Activated CD4-positive, alpha-beta T cell treated with anti-CD3 and anti-CD28 coated beads for 36 hours (primary cell): Measurements from ENCODE around the gene DLGAP1. TPM values are rescaled to one million over a fixed set of nuclear protein-coding genes. Genes with fewer than 3 reads are reported as not detected.
"Not testable (repeated sequence)": the region's sequence is repeated elsewhere in the genome, so short reads cannot be mapped to it uniquely, and the experiment has no call there.

Source experiments
- ATAC-seq: fragments of 200-7000 bp; cut with Tn5 transposase; one replicate; pipeline ENCODE4 v1.10.0; 2021; ENCODE audit warnings: mild to moderate bottlenecking, moderate library complexity
- CTCF ChIA-PET: fragments of 350-600 bp; sonication (Branson Sonifier 250); formaldehyde crosslinking; loops from one replicate; lab custom pipeline; 2021; ENCODE audit warnings: antibody characterized with exemption; lab: Charles Lee
- POLR2A ChIA-PET: fragments of 350-600 bp; sonication (Branson Sonifier 250); formaldehyde crosslinking; loops from one replicate; lab custom pipeline; 2021; ENCODE audit warnings: antibody characterized with exemption, inconsistent platforms; lab: Charles Lee
- DNase-seq: peaks from one replicate; pipeline ENCODE4 v3.0.0-alpha.2; 2020
- H3K27ac Mint-ChIP-seq: one replicate; pipeline ENCODE4 v1.8.0; 2021; ENCODE audit warnings: mixed read lengths
- H3K27me3 Mint-ChIP-seq: one replicate; pipeline ENCODE4 v1.8.0; 2021; ENCODE audit warnings: mixed read lengths
- H3K36me3 Mint-ChIP-seq: one replicate; pipeline ENCODE4 v1.8.0; 2021; ENCODE audit warnings: low read depth, mixed read lengths
- H3K4me1 Mint-ChIP-seq: one replicate; pipeline ENCODE4 v1.8.0; 2021; ENCODE audit warnings: mixed read lengths
- H3K4me3 Mint-ChIP-seq: one replicate; pipeline ENCODE4 v1.8.0; 2021; ENCODE audit warnings: mild to moderate bottlenecking, moderate library complexity, mixed read lengths
- H3K9me3 Mint-ChIP-seq: one replicate; pipeline ENCODE4 v1.8.0; 2021; ENCODE audit warnings: low read depth, mixed read lengths
- intact Hi-C, 2 experiments: fragments of 100-400 bp; cut with DNase I in 1 of 2; cut with micrococcal nuclease in 1 of 2; formaldehyde crosslinking; loops; one replicate each; pipeline versions ENCODE4 v1.14.2 to v1.15.1; 2022 to 2024; cut with DNase I, micrococcal nuclease
- total RNA-seq, 2 experiments: library from RNA; stranded (reverse); gene quantifications; one replicate each; pipeline ENCODE4 v1.2.3, GENCODE V29; 2021

Gene DLGAP1
- total RNA-seq, 2 experiments from 2014 or later, result 0.14 TPM; not detected in 1

DNA sequence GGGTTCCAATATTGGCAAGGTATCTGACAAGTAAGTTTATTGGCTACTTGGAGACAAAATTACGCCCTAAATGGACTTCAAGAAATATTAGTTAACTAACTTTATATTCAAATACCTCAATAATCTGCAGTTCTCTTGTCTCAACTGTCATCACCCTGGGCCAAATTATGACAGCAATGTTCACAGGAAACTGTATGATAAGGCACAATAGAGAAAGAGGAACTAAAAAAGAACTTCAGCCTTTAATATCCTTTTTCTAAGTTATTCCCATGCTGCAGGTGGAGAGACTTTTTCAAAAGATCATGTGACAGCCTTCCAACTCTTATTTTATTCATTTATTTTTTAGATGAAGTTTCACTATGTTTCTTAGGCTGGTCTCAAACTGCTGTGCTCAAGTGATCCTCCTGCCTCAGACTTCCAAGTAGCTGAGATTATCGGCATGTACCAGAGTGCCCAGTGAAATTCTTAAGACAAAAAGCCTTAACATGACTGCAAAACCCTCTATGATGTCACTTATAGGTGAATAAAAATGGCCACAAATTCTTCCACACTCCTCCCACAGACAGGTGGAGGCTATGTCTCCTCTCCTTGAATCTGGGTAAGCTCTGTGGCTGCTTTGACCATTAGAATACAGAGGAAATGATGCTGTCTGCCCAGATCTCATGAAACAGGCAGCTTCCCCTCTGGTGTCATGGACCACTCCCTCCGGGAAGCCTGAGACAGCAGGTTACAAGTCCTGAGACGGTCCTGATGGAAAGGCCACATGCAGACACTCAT, 794.2 kb downstream of the DLGAP1 start:
- ChIA-PET CTCF (interaction anchor here (0.6 to 2.6 kb wide), 6 partner anchors 8 to 379 kb away, joined by 4 to 10 read pairs (median 6); no protein-coding TSS in a partner anchor), POLR2A (interaction anchor here (0.6 kb wide), 1 partner anchor 987 kb away, joined by 4 read pairs; no protein-coding TSS in a partner anchor)
- ATAC-seq, result no peak
- Mint-ChIP-seq H3K36me3 (no peaks in the 10 kb centered on the region), H3K27me3 (no peaks in the 10 kb centered on the region), H3K27ac (no peak overlapping the region), H3K4me1 (peaks cover 35% of the 10 kb centered on the region), H3K4me3 (no peak overlapping the region), H3K9me3 (peaks cover 3% of the 10 kb centered on the region)
- intact Hi-C loops, result loop anchor here in 1 of 2 experiments (1.0 to 10.0 kb wide), 2 partner anchors 8 to 64 kb away; no protein-coding TSS in a partner anchor
- no peak for DNase-seq

DNA sequence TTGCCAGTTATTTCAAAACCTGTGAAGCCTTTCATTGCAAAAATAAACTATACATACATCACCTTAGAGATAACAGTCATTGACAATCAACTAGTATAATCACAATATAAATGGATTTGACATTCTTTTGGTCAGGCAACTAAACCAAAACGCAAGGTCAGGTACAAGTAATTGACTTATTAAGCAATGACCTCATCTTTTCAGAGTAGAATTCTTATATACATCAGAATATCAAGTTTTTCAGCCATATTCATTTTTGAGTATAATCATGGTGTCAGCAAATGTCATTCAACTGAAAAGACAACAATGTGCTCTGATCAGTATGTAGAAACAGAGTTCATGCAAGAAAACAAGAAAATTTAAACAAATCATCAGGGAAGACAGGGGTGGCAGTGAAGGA, 796.6 kb downstream of the DLGAP1 start:
- Mint-ChIP-seq H3K9me3 (peaks cover 1% of the 10 kb centered on the region), H3K27ac (no peak overlapping the region), H3K27me3 (no peaks in the 10 kb centered on the region), H3K4me1 (peaks cover 36% of the 10 kb centered on the region), H3K36me3 (no peaks in the 10 kb centered on the region), H3K4me3 (no peak overlapping the region)
- intact Hi-C loops, result no loop called here
- ATAC-seq, result no peak
- ChIA-PET POLR2A (no interaction called here), CTCF (interaction anchor here (0.5 to 1.5 kb wide), 3 partner anchors 206 to 380 kb away, joined by 3 to 4 read pairs (median 4); no protein-coding TSS in a partner anchor)
- DNase-seq, result no peak

DNA sequence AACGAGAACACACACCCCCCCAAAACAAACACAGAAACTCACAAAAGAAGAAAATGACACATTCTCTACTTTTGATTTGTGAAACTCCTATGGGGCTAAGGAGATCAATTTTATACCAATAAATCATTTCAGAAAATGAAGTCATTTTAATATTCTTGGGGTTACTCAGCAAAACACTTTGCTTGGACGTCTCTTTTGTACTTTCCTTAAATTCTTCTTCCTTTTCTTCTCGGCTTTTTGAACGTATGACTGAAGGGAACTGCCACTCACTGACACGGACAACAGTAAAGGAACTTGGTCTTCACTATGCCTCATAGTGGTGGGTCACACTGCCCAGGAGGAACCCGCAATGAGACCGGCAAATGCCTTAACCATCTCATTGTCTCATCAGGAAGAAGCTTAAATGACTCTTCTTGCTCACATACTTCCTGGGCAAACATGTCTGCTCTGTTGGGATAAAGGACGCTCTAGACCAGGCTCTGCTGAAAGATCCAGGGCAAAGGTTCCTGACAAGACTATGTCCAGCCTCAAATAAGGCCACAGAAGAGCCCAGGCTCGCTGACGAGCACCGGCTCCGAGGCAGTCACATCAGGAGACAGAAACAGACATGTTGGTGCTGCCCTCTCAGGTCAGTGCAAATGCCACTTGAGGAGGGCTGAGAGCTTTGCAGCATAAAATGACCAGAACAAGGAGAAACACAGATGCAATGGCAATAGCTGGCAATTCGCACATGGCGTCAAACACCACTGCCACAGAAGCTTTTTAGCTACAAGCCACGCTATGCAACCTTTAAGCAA, 799.7 kb downstream of the DLGAP1 start:
- intact Hi-C loops, result no loop called here
- Mint-ChIP-seq H3K27ac (peak overlapping the region; percentile 64), H3K9me3 (no peaks in the 10 kb centered on the region), H3K4me3 (no peak overlapping the region), H3K27me3 (no peaks in the 10 kb centered on the region), H3K4me1 (peaks cover 33% of the 10 kb centered on the region), H3K36me3 (no peaks in the 10 kb centered on the region)
- POLR2A ChIA-PET, result no interaction called here
- ATAC-seq (no peak), DNase-seq (no peak)
- CTCF ChIA-PET, result interaction anchor here (0.5 to 1.4 kb wide), 2 partner anchors 10 to 208 kb away, joined by 3 read pairs; no protein-coding TSS in a partner anchor

DNA sequence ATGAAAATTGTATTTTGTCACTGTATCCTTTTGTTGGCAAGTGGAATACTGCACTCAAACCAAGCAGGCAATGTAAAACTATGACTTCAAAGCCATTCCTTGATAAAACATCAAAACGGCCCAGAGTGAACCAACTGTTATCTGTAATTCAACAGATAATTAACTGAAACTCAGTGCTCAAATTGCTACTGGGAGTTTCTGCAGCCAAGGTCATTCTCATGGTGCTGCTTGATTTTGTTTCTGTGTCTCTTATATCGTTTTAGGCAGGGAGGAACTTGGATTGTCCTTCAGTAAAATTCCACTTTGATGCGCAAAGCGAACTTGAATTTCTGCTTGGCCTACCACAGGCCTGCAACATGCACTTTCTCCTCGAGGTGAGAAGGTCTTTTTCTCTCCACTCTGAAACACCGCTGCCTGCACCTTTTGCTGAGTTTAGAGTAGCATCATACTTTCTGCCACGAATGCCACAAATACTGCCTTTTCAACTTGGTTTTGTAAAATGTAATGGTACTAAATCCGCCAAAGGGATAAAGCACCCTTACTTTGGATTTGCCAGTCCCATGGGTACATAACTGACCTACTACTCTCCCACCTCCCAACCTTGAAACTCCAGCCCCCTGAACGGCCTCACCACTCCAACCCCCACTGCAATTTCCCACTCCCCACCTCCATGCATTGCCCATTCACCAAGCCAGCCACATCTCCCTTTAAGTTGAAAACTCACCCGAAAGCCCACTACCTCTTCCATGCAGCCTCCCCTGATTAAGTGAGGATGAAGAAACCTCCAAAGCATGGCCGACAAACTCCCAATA, 800.5 kb downstream of the DLGAP1 start:
- H3K4me3 Mint-ChIP-seq, result no peak overlapping the region

DNA sequence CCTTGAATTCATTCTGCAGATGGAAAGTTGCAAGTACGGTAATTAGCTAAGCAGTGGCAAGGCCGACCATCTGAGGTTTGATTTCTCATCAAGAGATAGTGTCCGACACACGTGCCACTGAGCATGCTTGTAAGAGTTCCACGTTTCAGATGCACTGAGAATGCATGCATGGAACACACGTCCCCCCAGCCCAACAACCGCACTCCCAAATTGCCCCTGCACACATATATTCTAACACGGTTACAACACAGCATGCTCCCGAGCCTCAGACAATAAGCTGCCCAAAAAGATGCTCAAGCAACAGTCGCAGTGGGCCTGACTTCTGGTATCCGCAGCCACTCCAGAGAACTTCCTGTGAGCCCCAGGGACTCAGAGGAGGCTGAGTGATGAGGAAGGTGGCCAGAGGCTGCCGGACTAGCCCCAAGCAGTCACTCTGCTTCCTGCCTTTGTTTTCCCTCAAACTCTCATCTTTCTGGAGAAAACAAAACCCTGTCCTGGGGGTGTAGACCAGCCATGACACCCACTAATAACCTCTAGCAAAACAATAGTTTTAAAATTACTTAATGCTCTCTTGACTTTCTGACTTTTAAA, 801.2 kb downstream of the DLGAP1 start:
- Mint-ChIP-seq H3K27ac (no peak overlapping the region), H3K27me3 (no peaks in the 10 kb centered on the region), H3K9me3 (no peaks in the 10 kb centered on the region), H3K4me1 (peaks cover 43% of the 10 kb centered on the region), H3K36me3 (no peaks in the 10 kb centered on the region), H3K4me3 (no peak overlapping the region)
- CTCF ChIA-PET, result interaction anchor here (0.6 to 2.3 kb wide), 7 partner anchors 8 to 371 kb away, joined by 3 to 10 read pairs (median 3); no protein-coding TSS in a partner anchor
- intact Hi-C loops, result loop anchor here (1.0 to 2.0 kb wide), 4 partner anchors 7 to 199 kb away; no protein-coding TSS in a partner anchor
- DNase-seq, result no peak
- POLR2A ChIA-PET, result interaction anchor here (1.1 kb wide), 1 partner anchor 60 kb away, joined by 3 read pairs; no protein-coding TSS in a partner anchor
- ATAC-seq, result no peak

More for the DNA sequence above, 800.5 kb downstream of the DLGAP1 start:
- POLR2A ChIA-PET, result no interaction called here
- DNase-seq (no peak), ATAC-seq (no peak)
- Mint-ChIP-seq H3K36me3 (no peaks in the 10 kb centered on the region), H3K27ac (peak overlapping the region; percentile 64), H3K9me3 (no peaks in the 10 kb centered on the region), H3K27me3 (no peaks in the 10 kb centered on the region), H3K4me1 (peaks cover 36% of the 10 kb centered on the region)
- CTCF ChIA-PET, result no interaction called here
- intact Hi-C loops, result no loop called here

DNA sequence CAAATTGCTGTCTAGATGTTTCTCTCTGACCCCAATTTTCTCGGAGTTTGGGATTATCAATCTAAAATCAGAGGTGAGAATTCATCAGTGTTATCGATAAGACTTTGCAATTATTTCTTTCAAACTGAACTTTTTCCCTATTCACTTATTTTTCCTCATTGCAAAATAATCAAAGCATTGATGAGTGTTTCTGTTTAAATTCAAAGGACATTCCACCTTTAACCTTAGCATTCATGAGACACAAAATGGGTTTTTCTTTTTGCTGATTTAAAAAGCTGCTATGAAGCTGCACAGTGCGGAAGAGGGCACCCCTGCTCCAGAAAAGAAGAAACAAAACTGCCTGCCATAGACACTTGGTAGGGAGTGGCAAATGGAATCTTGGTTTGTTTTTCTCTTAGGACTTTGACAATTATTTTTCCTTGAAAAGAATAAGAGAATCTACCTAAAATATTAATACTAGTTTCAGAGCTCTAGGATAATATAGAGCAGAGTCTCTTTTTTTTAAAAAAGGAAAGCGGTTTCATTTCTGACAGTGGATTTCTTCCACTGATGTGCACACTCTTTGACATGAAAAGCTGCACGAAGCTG, 801.8 kb downstream of the DLGAP1 start:
- CTCF ChIA-PET, result interaction anchor here (0.6 to 2.3 kb wide), 9 partner anchors 8 to 371 kb away, joined by 3 to 10 read pairs (median 3); no protein-coding TSS in a partner anchor

DNA sequence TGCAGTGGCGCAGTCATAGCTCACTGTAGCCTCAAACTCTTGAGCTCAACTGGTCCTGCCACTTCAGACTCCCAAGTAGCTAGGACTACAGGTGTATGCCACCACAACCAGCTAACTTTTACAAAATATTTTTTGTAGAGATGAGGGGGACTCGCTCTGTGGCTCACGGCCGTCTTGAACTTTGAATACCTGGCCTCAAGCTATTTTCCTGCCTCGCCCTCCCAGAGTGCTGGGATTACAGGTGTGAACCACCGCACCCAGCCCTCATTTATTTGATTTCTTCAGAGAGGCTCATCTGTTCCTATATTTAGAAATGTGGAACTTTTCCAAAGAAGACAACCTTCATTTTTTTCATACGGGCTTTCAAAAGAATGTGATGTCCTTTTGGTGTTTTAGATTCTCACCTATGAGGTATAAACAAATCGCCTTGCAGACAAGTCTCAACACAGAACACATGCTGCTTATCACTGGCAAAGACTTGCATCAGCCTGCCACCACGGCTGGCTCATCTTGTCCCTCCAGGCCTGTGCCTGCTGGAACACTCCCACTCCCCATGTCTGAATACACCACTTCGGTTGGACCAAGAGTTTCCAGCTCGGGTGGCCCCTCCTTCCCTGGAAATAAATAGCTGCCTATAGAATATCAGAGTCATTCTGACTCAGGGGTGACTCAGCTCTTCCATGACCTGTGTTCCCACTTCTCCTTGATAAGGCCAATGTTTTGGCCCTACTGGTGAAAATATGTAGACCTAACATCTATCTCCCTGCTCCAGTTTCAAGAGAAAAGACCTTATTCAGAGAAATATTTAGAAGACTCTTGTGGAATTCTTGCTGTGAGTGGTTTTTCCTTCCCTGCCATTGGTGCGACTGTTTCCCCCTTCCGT, 802.5 kb downstream of the DLGAP1 start:
- no peaks in the 10 kb centered on the region for H3K27me3 Mint-ChIP-seq
- peaks cover 46% of the 10 kb centered on the region for H3K4me1 Mint-ChIP-seq
- peak overlapping the region; percentile 91 for H3K27ac Mint-ChIP-seq
- ATAC-seq (peak; percentile 97), DNase-seq (peak; percentile 90)
- no peaks in the 10 kb centered on the region for H3K36me3 Mint-ChIP-seq
- ChIA-PET CTCF (interaction anchor here (0.7 to 3.4 kb wide), 7 partner anchors 9 to 370 kb away, joined by 3 to 19 read pairs (median 4); no protein-coding TSS in a partner anchor), POLR2A (interaction anchor here (1.1 kb wide), 1 partner anchor 59 kb away, joined by 3 read pairs; no protein-coding TSS in a partner anchor)
- peak overlapping the region; percentile 27 for H3K4me3 Mint-ChIP-seq
- intact Hi-C loops, result loop anchor here (1.0 to 2.0 kb wide), 6 partner anchors 9 to 198 kb away; no protein-coding TSS in a partner anchor
- no peaks in the 10 kb centered on the region for H3K9me3 Mint-ChIP-seq

More for the DNA sequence above, 801.8 kb downstream of the DLGAP1 start:
- DNase-seq, result no peak
- peak overlapping the region; percentile 91 for H3K27ac Mint-ChIP-seq
- H3K4me3 Mint-ChIP-seq, result peak overlapping the region; percentile 27
- H3K36me3 Mint-ChIP-seq, result no peaks in the 10 kb centered on the region
- H3K27me3 Mint-ChIP-seq, result no peaks in the 10 kb centered on the region
- ATAC-seq, result no peak
- intact Hi-C loops, result loop anchor here (1.0 to 2.0 kb wide), 4 partner anchors 8 to 199 kb away; no protein-coding TSS in a partner anchor
- H3K9me3 Mint-ChIP-seq, result no peaks in the 10 kb centered on the region
- POLR2A ChIA-PET, result interaction anchor here (1.1 kb wide), 1 partner anchor 59 kb away, joined by 3 read pairs; no protein-coding TSS in a partner anchor
- peaks cover 46% of the 10 kb centered on the region for H3K4me1 Mint-ChIP-seq

DNA sequence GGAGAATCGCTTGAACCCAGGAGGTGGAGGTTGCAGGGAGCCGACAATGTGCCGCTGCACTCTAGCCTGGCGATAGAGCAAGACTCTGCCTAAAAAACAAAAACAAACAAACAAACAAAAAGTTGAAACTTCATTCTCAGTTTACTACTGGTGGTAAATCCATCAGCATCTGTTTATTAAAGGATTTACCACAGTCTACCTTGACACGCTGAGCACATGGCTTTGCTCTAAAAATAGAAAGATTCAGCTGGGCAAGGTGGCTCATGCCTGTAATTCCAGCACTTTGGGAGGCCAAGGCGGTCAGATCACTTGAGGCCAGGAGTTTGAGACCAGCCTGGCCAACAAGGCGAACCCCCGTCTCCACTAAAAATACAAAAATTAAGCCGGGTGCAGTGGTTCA, 803.8 kb downstream of the DLGAP1 start:
- no peak overlapping the region for H3K27ac Mint-ChIP-seq
- no peaks in the 10 kb centered on the region for H3K36me3 Mint-ChIP-seq
- POLR2A ChIA-PET, result interaction anchor here (0.6 to 0.7 kb wide), 2 partner anchors 21 to 57 kb away, joined by 3 to 7 read pairs; no protein-coding TSS in a partner anchor
- no peaks in the 10 kb centered on the region for H3K27me3 Mint-ChIP-seq
- intact Hi-C loops, result no loop called here
- no peak for ATAC-seq
- no peak for DNase-seq
- CTCF ChIA-PET, result interaction anchor here (0.7 to 3.4 kb wide), 2 partner anchors 14 to 344 kb away, joined by 5 to 19 read pairs; no protein-coding TSS in a partner anchor
- peaks cover 46% of the 10 kb centered on the region for H3K4me1 Mint-ChIP-seq
- H3K4me3 Mint-ChIP-seq, result no peak overlapping the region
- no peaks in the 10 kb centered on the region for H3K9me3 Mint-ChIP-seq

DNA sequence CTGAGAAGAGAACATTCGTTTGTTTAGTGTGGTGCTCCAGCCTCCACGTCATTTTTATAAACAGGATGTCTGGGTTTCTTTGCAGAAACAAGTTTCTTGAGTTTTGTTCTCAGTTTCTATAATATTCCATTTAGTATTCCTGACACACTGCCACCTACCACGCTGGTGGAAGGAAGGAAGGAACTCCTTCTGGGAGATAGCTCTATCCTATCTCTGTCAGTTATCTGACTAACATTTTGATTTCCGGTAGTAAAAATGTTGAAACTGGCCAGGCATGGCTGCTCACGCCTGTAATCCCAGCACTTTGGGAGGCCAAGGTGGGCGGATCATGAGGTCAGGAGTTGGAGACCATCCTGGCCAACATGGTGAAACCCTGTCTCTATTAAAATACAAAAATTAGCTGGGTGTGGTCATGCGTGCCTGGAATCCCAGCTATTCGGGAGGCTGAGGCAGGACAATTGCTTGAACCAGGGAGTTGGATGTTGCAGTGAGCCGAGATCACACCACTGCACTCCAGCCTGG, 804.5 kb downstream of the DLGAP1 start:
- ATAC-seq, H3K27me3 Mint-ChIP-seq, H3K9me3 Mint-ChIP-seq, POLR2A ChIA-PET, DNase-seq, H3K4me3 Mint-ChIP-seq, H3K36me3 Mint-ChIP-seq, intact Hi-C loops: not testable (repeated sequence)
- CTCF ChIA-PET, result interaction anchor here (0.6 to 3.4 kb wide), 2 partner anchors 15 to 322 kb away, joined by 3 to 19 read pairs; no protein-coding TSS in a partner anchor
- Mint-ChIP-seq H3K4me1 (peaks cover 45% of the 10 kb centered on the region), H3K27ac (peak overlapping the region; percentile 13)
